ENCODE results near the gene CCDC81.

CCDC81 gene

DNA sequence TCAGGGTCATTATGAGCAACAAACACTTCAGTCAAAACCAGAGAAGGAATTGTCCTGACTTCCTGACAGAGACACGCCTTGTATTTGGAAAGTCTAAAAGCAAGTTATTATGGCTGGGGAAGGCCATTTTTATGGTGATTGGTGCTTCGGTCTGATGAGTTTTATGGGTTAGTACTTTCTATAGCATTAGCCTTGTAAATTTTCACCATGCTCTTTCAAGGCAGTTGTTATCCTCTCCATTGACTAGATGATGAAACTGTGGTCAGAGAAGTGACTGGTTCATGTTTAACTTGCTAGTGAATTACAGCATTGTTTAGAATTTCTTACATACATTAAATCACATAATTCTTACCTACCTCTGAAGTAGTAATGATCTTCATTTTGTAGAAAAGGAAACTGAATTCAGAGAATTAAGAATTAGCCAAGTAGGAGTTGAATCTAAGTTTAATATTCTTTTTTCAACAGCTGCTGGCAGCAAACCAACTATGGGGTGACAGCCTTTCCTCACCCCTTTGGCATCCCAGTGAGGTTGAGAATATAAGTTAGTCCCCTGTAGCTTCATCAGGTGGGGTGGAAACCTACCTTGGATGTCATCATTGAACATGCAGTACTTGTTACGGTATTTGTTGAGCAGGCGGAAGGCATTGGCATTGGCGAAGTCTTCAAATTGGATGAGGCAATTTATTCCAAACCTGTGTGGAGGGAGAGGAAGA is 90.0 kb downstream of the CCDC81 start:
- in situ Hi-C loops (cut with MboI; ENCODE audit: low pct_unique_long_range_greater_than_20kb, low sequenced_read_pairs, unreplicated experiment): no loop called here
- TF ChIP-seq CTCF (IDR thresholded peaks at IDR 0.05; ENCODE audit: extremely low read depth, insufficient read depth, missing control alignments): no peak
- no peak for DNase-seq (ENCODE audit: low spot score)

GRCh38 chr11:86468169-86468568 is 93.5 kb downstream of the CCDC81 start:
- in situ Hi-C loops (cut with MboI; ENCODE audit: low pct_unique_long_range_greater_than_20kb, low sequenced_read_pairs, unreplicated experiment): no loop called here
- TF ChIP-seq CTCF (IDR thresholded peaks at IDR 0.05; ENCODE audit: extremely low read depth, insufficient read depth, missing control alignments): no peak
- DNase-seq (ENCODE audit: low spot score): no peak

DNA sequence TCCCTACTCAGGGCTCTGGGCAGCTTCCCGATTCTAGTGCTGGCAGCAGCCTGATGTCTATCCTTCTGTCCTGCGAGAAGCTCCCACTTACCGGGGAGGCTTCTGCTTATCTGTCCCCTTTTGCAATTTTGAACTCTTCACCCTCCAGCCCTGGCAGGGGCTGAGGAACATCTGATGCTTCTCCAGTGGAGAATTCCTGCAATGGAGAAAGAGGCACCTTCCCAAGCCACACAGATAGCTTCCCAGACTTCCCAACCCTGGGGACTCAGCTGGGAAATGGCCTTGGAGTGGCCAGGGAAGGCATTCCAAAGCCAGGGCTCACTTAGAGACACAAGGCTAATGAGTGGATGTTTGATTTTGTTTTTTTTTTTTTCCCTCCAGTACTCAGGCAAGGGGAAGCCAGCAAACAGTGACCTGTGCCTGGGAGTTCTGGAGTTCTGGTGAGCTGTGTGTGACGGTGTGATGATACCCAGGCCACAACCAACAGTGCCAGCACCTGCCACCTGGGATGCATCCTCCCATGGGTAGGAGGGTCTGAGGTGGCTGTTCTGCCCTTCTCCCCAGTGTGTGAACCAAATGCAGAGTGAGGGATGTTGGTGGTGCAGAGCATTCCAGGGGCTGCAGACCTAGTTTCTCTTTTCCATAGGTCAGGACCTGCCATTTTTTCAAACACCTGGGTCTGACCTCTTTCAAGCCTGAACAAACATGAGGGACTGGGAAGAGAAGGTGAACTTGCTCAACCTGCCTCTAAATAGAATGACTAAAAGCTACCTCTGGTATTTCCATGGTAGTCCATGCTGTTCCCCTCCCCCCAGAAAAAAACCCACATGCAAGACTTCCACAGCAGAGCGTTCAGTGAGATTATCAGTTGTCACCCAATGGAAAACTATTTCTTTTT is 95.1 kb downstream of the CCDC81 start:
- no peak for DNase-seq (ENCODE audit: low spot score)
- no peak for TF ChIP-seq CTCF (IDR thresholded peaks at IDR 0.05; ENCODE audit: extremely low read depth, insufficient read depth, missing control alignments)
- in situ Hi-C loops (cut with MboI; ENCODE audit: low pct_unique_long_range_greater_than_20kb, low sequenced_read_pairs, unreplicated experiment): no loop called here
